HepG2 (cell line): ENCODE data around the gene SSR2. TPM values are rescaled to one million over a fixed set of nuclear protein-coding genes. Genes with fewer than 3 reads are reported as not detected.
A peak's percentile ranks its signal among the peaks of the same experiment; 100 is the strongest.

Source experiments
- ATAC-seq: fragments of 200-7000 bp; cut with Tn5 transposase; 3 replicates; pipeline ENCODE4 v1.9.1; 2020; ENCODE audit warnings: mild to moderate bottlenecking, moderate library complexity
- BruUV-seq: library from RNA; stranded (reverse); fragments of 400-500 nt; replicated peaks from 2 replicates; lab custom pipeline; 2021; lab: Mats Ljungman, UMichigan
- CTCF ChIA-PET: fragments of 300-600 bp; formaldehyde crosslinking; extraction: SDS; loops from one replicate; lab custom pipeline; 2021; ENCODE audit warnings: low total read pairs, inconsistent platforms, low intra/inter-chr PET ratio; lab: Yijun Ruan, JAX
- POLR2A ChIA-PET: fragments of 350-600 bp; sonication (Branson Sonifier 250); formaldehyde crosslinking; loops from one replicate; lab custom pipeline; 2020; ENCODE audit warnings: antibody characterized with exemption, inconsistent platforms; lab: Yijun Ruan, JAX
- DNase-seq: peaks from one replicate; pipeline ENCODE4 v3.0.0-alpha.2; 2015; ENCODE audit warnings: low spot score
- FAIRE-seq: peaks from 3 replicates; lab custom pipeline; 2011; peaks lifted over from hg19 to GRCh38; lab: Jason Lieb, UNC
- H2AFZ ChIP-seq: one replicate; pipeline ENCODE4 v1.6.1; 2011; ENCODE audit warnings: low read length, inconsistent platforms
- H3K27ac ChIP-seq: fragments of 300-600 bp; 3 replicates; pipeline ENCODE4 v1.8.0; 2011; ENCODE audit warnings: mixed run types, mild to moderate bottlenecking, mixed read lengths, low read length, inconsistent platforms; ENCODE audit not compliant: insufficient read depth; ENCODE audit errors: extremely low read length
- H3K27me3 ChIP-seq, 2 experiments: fragments of 200-600 bp in 1 of 2; 2 replicates in 1 of 2; 3 replicates in 1 of 2; pipeline versions ENCODE4 v1.6.0 to v1.8.0; 2011; ENCODE audit warnings: low read length in 2 of 2, mild to moderate bottlenecking in 2 of 2, moderate library complexity in 2 of 2, inconsistent platforms in 1 of 2; ENCODE audit not compliant: insufficient read depth in 2 of 2, control insufficient read depth in 1 of 2
- H3K36me3 ChIP-seq, 2 experiments: fragments of 200-600 bp in 1 of 2; replicated peaks in 1 of 2; 2 replicates in 1 of 2; 3 replicates in 1 of 2; pipeline versions ENCODE4 v1.5.1 to v1.8.0; 2011; ENCODE audit warnings: low read length in 2 of 2, inconsistent platforms in 1 of 2; ENCODE audit not compliant: insufficient read depth in 2 of 2, control insufficient read depth in 1 of 2
- H3K4me1 ChIP-seq: 2 replicates; pipeline ENCODE4 v1.5.1; 2012; ENCODE audit warnings: low read length, inconsistent platforms; ENCODE audit not compliant: insufficient read depth
- H3K4me2 ChIP-seq: 2 replicates; pipeline ENCODE4 v1.6.0; 2011; ENCODE audit warnings: low read depth, low read length, inconsistent platforms
- H3K4me3 ChIP-seq, 3 experiments: fragments of 200-600 bp in 1 of 3; sonication (generic), shearing (Covaris generic) in 1 of 3; replicated peaks in 1 of 3; 2 replicates each; pipeline ENCODE4 v1.5.1; 2011 to 2016; ENCODE audit warnings: low read length in 3 of 3, inconsistent platforms in 2 of 3, low read depth in 2 of 3, mild to moderate bottlenecking in 2 of 3, control low read depth in 1 of 3, mixed read lengths in 1 of 3; ENCODE audit not compliant: insufficient read depth in 1 of 3
- H3K79me2 ChIP-seq: one replicate; pipeline ENCODE4 v1.6.1; 2011; ENCODE audit warnings: low read length, inconsistent platforms; ENCODE audit not compliant: insufficient read depth
- H3K9ac ChIP-seq: 2 replicates; pipeline ENCODE4 v1.6.0; 2011; ENCODE audit warnings: mild to moderate bottlenecking, low read depth, low read length, inconsistent platforms; ENCODE audit not compliant: insufficient read depth
- H3K9me3 ChIP-seq: 2 replicates; pipeline ENCODE4 v1.5.1; 2012; ENCODE audit warnings: mild to moderate bottlenecking, low read length
- H4K20me1 ChIP-seq: 2 replicates; pipeline ENCODE4 v1.6.0; 2011; ENCODE audit warnings: inconsistent platforms, mild to moderate bottlenecking, low read length, moderate library complexity; ENCODE audit not compliant: insufficient read depth
- CENPT ChIP-seq: sonication (generic); formaldehyde crosslinking; IDR thresholded peaks from 2 replicates; pipeline ENCODE4 v1.8.0; 2022; ENCODE audit warnings: low read depth, mild to moderate bottlenecking, moderate library complexity, missing genetic modification reagents
- ELF3 ChIP-seq: IDR thresholded peaks from 2 replicates; pipeline ENCODE4 v1.6.1; 2016; ENCODE audit warnings: missing genetic modification reagents, missing compliant biosample characterization
- FOXM1 ChIP-seq: sonication (generic); formaldehyde crosslinking; IDR thresholded peaks from 2 replicates; pipeline ENCODE4 v1.5.0; 2020; ENCODE audit warnings: missing genetic modification reagents
- JDP2 ChIP-seq: sonication (generic); formaldehyde crosslinking; IDR thresholded peaks from 2 replicates; pipeline ENCODE4 v1.8.1; 2022; ENCODE audit warnings: missing genetic modification reagents, borderline replicate concordance
- PRDM10 ChIP-seq: sonication (generic); formaldehyde crosslinking; IDR thresholded peaks from 2 replicates; pipeline ENCODE4 v1.4.0; 2020; ENCODE audit warnings: low read depth, missing genetic modification reagents
- ZNF7 ChIP-seq: IDR thresholded peaks from 2 replicates; pipeline ENCODE4 v1.6.1; 2016; ENCODE audit warnings: missing biosample characterization, missing genetic modification reagents
- ZNF746 ChIP-seq: sonication (generic); formaldehyde crosslinking; IDR thresholded peaks from 2 replicates; pipeline ENCODE4 v1.8.0; 2022; ENCODE audit warnings: mild to moderate bottlenecking, missing genetic modification reagents
- WGBS: methylation state at CpG from one replicate; pipeline ENCODE4 v1.1.6; 2017; ENCODE audit warnings: low lambda C conversion rate; 5-methylcytosine and 5-hydroxymethylcytosine counted together
- in situ Hi-C: cut with HindIII; loops from 2 replicates; pipeline ENCODE4 v1.10.0; 2017; ENCODE audit warnings: low pct_unique_long_range_greater_than_20kb; ENCODE audit not compliant: extremely low pct_ligation_motif_present
- intact Hi-C: fragments of 100-400 bp; cut with micrococcal nuclease; formaldehyde crosslinking; loops from one replicate; pipeline ENCODE4 v1.10.0; 2022; ENCODE audit not compliant: unreplicated experiment
- polyA plus RNA-seq, 8 experiments: library from polyadenylated mRNA; depleted of rRNA in 3 of 8; stranded (reverse) in 7 of 8; unstranded in 1 of 8; fragments of >200 nt; fragmentation: Illumina TruSeq in 4 of 8; extraction: Trizol in 4 of 8; gene quantifications; 2 replicates each; pipeline versions ENCODE4 v1.2.1 to v1.2.3, GENCODE V29; 2011 to 2016; ENCODE audit warnings: low read depth in 4 of 8, missing spikeins in 1 of 8, mixed read lengths in 1 of 8; ENCODE audit not compliant: insufficient read depth in 1 of 8
- total RNA-seq, 5 experiments: library from RNA; depleted of rRNA; stranded (reverse); fragments of >200 nt; fragmentation: Illumina TruSeq; extraction: Trizol; gene quantifications; 2 replicates each; pipeline ENCODE4 v1.2.3, GENCODE V29; 2016; ENCODE audit warnings: low read depth in 1 of 5
- TF ChIP-seq, protein P1 (sequence below): sonication (generic); formaldehyde crosslinking; IDR thresholded peaks from 2 replicates; pipeline ENCODE4 v1.4.0; 2020; ENCODE audit warnings: missing genetic modification reagents, borderline replicate concordance
- TF ChIP-seq, protein P2 (sequence below): sonication (generic); formaldehyde crosslinking; IDR thresholded peaks from 2 replicates; pipeline ENCODE4 v1.8.0; 2022; ENCODE audit warnings: mild to moderate bottlenecking, missing genetic modification reagents, moderate library complexity

SSR2 gene
- total and polyA plus RNA-seq, 2 of the 13 experiments (the other 11 are each of a cell fraction or from before 2014, with no cell fraction given), result 284 to 461 TPM

DNA sequence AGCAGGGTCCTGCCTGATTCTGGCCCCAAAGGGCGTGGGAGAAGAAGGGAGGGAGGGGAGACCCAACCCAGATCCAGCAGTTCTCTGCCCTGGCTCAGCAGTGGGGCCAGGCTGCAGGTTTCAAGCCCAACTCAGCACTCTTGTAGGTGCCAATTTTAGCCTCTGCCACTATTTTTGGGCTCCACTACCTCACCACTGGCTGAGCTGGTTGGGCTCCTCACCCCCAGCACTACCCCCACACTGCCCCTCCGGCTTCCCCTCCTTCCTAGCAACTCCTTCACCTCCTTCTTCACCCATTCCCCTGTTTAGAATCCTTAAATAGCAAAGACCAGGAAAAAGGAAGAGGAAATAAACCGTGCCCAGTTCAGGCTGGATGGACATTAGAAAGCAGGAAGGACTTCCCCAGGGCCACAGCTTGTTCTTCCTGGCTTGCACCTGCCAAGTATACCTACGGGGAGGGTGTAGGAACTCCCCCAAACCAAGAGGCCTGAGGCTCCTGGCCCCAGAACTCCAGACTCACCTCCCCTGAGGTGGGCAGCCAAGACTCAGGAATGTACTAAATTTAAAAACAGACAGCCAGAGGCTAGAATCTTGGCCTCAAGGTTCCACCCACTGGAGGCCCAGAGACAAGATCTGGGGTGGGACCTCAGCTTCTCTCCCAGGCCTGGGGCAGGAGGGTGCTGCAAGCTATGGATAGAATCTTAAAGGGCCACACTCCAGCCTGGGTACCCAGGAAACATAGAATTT, 41.0 kb downstream of the SSR2 start:
- intact Hi-C loops, result loop anchor here (5.0 kb wide), 1 partner anchor 37 kb away; the partner anchor contains the start of gene RXFP4

More for the DNA sequence above, 41.0 kb downstream of the SSR2 start:
- Histone ChIP-seq H3K4me1 (peaks cover 87% of the 10 kb centered on the region), H3K9me3 (no peaks in the 10 kb centered on the region), H3K9ac (peak overlapping the region; percentile 83; the same call in 1 of the 2 replicates), H3K79me2 (peaks cover 31% of the 10 kb centered on the region), H4K20me1 (no peaks in the 10 kb centered on the region), H2AFZ (no peak overlapping the region), H3K36me3 (no peaks in the 10 kb centered on the region), H3K27me3 (no peaks in the 10 kb centered on the region; a peak in 1 of 5 replicates), H3K4me3 (peak overlapping the region; percentile 85 to 92 (median 90)), H3K4me2 (peak overlapping the region; percentile 92), H3K27ac (no peak overlapping the region)
- WGBS, result 55% methylated on average over 4 of the region's 4 CpGs
- CTCF ChIA-PET, result no interaction called here
- ATAC-seq (no peak), FAIRE-seq (no peak), DNase-seq (no peak)
- in situ Hi-C loops, result loop anchor here (10.0 kb wide), 1 partner anchor 45 kb away; the partner anchor contains the start of gene KHDC4
- TF ChIP-seq, protein P1, sequence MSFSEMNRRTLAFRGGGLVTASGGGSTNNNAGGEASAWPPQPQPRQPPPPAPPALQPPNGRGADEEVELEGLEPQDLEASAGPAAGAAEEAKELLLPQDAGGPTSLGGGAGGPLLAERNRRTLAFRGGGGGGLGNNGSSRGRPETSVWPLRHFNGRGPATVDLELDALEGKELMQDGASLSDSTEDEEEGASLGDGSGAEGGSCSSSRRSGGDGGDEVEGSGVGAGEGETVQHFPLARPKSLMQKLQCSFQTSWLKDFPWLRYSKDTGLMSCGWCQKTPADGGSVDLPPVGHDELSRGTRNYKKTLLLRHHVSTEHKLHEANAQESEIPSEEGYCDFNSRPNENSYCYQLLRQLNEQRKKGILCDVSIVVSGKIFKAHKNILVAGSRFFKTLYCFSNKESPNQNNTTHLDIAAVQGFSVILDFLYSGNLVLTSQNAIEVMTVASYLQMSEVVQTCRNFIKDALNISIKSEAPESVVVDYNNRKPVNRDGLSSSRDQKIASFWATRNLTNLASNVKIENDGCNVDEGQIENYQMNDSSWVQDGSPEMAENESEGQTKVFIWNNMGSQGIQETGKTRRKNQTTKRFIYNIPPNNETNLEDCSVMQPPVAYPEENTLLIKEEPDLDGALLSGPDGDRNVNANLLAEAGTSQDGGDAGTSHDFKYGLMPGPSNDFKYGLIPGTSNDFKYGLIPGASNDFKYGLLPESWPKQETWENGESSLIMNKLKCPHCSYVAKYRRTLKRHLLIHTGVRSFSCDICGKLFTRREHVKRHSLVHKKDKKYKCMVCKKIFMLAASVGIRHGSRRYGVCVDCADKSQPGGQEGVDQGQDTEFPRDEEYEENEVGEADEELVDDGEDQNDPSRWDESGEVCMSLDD (CRISPR knock-in tag), result no peak
- TF ChIP-seq, protein P2, sequence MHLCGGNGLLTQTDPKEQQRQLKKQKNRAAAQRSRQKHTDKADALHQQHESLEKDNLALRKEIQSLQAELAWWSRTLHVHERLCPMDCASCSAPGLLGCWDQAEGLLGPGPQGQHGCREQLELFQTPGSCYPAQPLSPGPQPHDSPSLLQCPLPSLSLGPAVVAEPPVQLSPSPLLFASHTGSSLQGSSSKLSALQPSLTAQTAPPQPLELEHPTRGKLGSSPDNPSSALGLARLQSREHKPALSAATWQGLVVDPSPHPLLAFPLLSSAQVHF, result no peak
- no peak for TF ChIP-seq ELF3 (CRISPR knock-in tag)
- no peak for TF ChIP-seq PRDM10 (CRISPR knock-in tag)
- TF ChIP-seq ZNF7 (CRISPR knock-in tag), result no peak
- no peak for TF ChIP-seq FOXM1
- no peak for TF ChIP-seq ZNF746
- TF ChIP-seq CENPT (CRISPR knock-in tag), result no peak
- TF ChIP-seq JDP2 (CRISPR knock-in tag), result no peak
- BruUV-seq, result no TSS peak
- POLR2A ChIA-PET, result interaction anchor here (1.0 to 13.5 kb wide), 8 partner anchors 12 to 87 kb away, joined by 4 to 390 read pairs (median 10); partner anchors contain the start of genes KHDC4 and RXFP4
